ENCODE data around the gene SEMA3A. TPM values are rescaled to one million over a fixed set of nuclear protein-coding genes. Genes with fewer than 3 reads are reported as not detected.

The SEMA3A gene
- total RNA-seq, 1 experiment from 2014 or later, result 32.2 TPM

GRCh38 chr7:84113906-84114850, 80.4 kb downstream of the SEMA3A start (continued):
- TF ChIP-seq ZNF423 (CRISPR knock-in tag; IDR thresholded peaks at IDR 0.05), result no peak

GRCh38 chr7:84113286-84113685, 81.3 kb downstream of the SEMA3A start:
- no peak for TF ChIP-seq ZNF281 (CRISPR knock-in tag; IDR thresholded peaks at IDR 0.05)
- no peak for TF ChIP-seq FOXK1 (CRISPR knock-in tag; IDR thresholded peaks at IDR 0.05)
- TF ChIP-seq ZNF219 (CRISPR knock-in tag; IDR thresholded peaks at IDR 0.05; ENCODE audit: borderline replicate concordance), result no peak
- TF ChIP-seq IRF2 (CRISPR knock-in tag; IDR thresholded peaks at IDR 0.05; ENCODE audit: borderline replicate concordance, low read depth), result no peak
- TF ChIP-seq CREB1 (CRISPR knock-in tag; IDR thresholded peaks at IDR 0.05), result no peak
- no peak for TF ChIP-seq E2F4 (CRISPR knock-in tag; IDR thresholded peaks at IDR 0.05; ENCODE audit: borderline replicate concordance, low read depth)
- TF ChIP-seq EMX1 (CRISPR knock-in tag; IDR thresholded peaks at IDR 0.05), result no peak
- no peak for TF ChIP-seq ZSCAN18 (CRISPR knock-in tag; IDR thresholded peaks at IDR 0.05)
- no peak for TF ChIP-seq FOXJ3 (CRISPR knock-in tag; IDR thresholded peaks at IDR 0.05; ENCODE audit: borderline replicate concordance)
- no peak for TF ChIP-seq NFYB (CRISPR knock-in tag; conservative IDR thresholded peaks at IDR 0.05; ENCODE audit: low read depth)
- no peak for TF ChIP-seq TEAD4 (CRISPR knock-in tag; IDR thresholded peaks at IDR 0.05)
- no peak for TF ChIP-seq PREB (CRISPR knock-in tag; IDR thresholded peaks at IDR 0.05; ENCODE audit: borderline replicate concordance)
- no peak for TF ChIP-seq ELF4 (CRISPR knock-in tag; IDR thresholded peaks at IDR 0.05; ENCODE audit: low read depth)
- TF ChIP-seq TCF7 (CRISPR knock-in tag; IDR thresholded peaks at IDR 0.05; ENCODE audit: low read depth), result no peak
- TF ChIP-seq MXD4 (CRISPR knock-in tag; IDR thresholded peaks at IDR 0.05; ENCODE audit: borderline replicate concordance), result no peak
- no peak for TF ChIP-seq ARID4B (CRISPR knock-in tag; IDR thresholded peaks at IDR 0.05; ENCODE audit: borderline replicate concordance)
- no peak for TF ChIP-seq MYBL2 (CRISPR knock-in tag; IDR thresholded peaks at IDR 0.05)
- no peak for TF ChIP-seq IRF1 (CRISPR knock-in tag; IDR thresholded peaks at IDR 0.05)
- no peak for TF ChIP-seq FOXP4 (CRISPR knock-in tag; IDR thresholded peaks at IDR 0.05)
- TF ChIP-seq NFATC4 (CRISPR knock-in tag; IDR thresholded peaks at IDR 0.05), result no peak
- Mint-ChIP-seq H3K27ac (peak overlapping the region; percentile 41), H3K4me3 (no peak overlapping the region), H3K4me1 (peaks cover 84% of the 10 kb centered on the region), H3K27me3 (ENCODE audit: low read depth) (no peaks in the 10 kb centered on the region), H3K9me3 (no peaks in the 10 kb centered on the region), H3K36me3 (no peaks in the 10 kb centered on the region; the same call in 1 of the 2 replicates)
- CTCF ChIA-PET, result no interaction called here
- POLR2A ChIA-PET, result no interaction called here
- DNase-seq (ENCODE audit: low spot score) (no peak), ATAC-seq (no peak)
